PC-9 (cell line): ENCODE measurements around the gene ASIC3. TPM values are rescaled to one million over a fixed set of nuclear protein-coding genes. Genes with fewer than 3 reads are reported as not detected.

Experiments
- BruUV-seq: library from RNA; stranded (reverse); fragments of 400-500 nt; replicated peaks from 2 replicates; lab custom pipeline; 2021; lab: Mats Ljungman, UMichigan
- CTCF ChIA-PET: fragments of 300-600 bp; sonication (Branson Sonifier 250); formaldehyde crosslinking; loops from one replicate; lab custom pipeline; 2022; ENCODE audit warnings: antibody characterized with exemption; lab: Charles Lee
- POLR2A ChIA-PET: fragments of 300-600 bp; sonication (Branson Sonifier 250); formaldehyde crosslinking; loops from one replicate; lab custom pipeline; 2022; ENCODE audit warnings: antibody characterized with exemption; ENCODE audit not compliant: unreplicated experiment; lab: Charles Lee
- DNase-seq, 2 experiments: peaks; one replicate each; pipeline versions ENCODE4 v3.0.0 to v3.0.0-alpha.2; 2015 to 2022; ENCODE audit warnings: mixed read lengths in 1 of 2
- H2AFZ ChIP-seq: fragments of 200-600 bp; sonication (generic); 2 replicates; pipeline ENCODE4 v1.8.1; 2017; ENCODE audit warnings: antibody characterized with exemption
- H3F3A ChIP-seq: fragments of 200-600 bp; sonication (generic); 2 replicates; pipeline ENCODE4 v1.8.1; 2017; ENCODE audit warnings: antibody characterized with exemption, mild to moderate bottlenecking, low read depth; ENCODE audit not compliant: insufficient read depth
- H3K27ac ChIP-seq: fragments of 200-600 bp; sonication (generic); 2 replicates; pipeline ENCODE4 v1.6.1; 2016; ENCODE audit warnings: mixed run types
- H3K27me3 ChIP-seq: fragments of 200-600 bp; sonication (generic); 2 replicates; pipeline ENCODE4 v1.6.1; 2016; ENCODE audit warnings: low read depth, mixed run types; ENCODE audit not compliant: insufficient read depth
- H3K36me3 ChIP-seq: fragments of 200-600 bp; sonication (generic); 2 replicates; pipeline ENCODE4 v1.6.1; 2016; ENCODE audit warnings: low read depth, mixed run types
- H3K4me1 ChIP-seq: fragments of 200-600 bp; sonication (generic); replicated peaks from 2 replicates; pipeline ENCODE4 v1.6.1; 2016; ENCODE audit warnings: mixed run types; ENCODE audit not compliant: insufficient read depth
- H3K4me2 ChIP-seq: fragments of 200-600 bp; sonication (generic); 2 replicates; pipeline ENCODE4 v1.6.1; 2017; ENCODE audit warnings: mixed run types
- H3K4me3 ChIP-seq: fragments of 200-600 bp; sonication (generic); 2 replicates; pipeline ENCODE4 v1.6.1; 2016; ENCODE audit warnings: mixed run types
- H3K79me2 ChIP-seq: fragments of 200-600 bp; sonication (generic); 2 replicates; pipeline ENCODE4 v1.6.1; 2017; ENCODE audit warnings: low read depth, mixed run types
- H3K9me2 ChIP-seq: fragments of 200-600 bp; sonication (generic); 2 replicates; pipeline ENCODE4 v1.8.1; 2017; ENCODE audit warnings: mild to moderate bottlenecking; ENCODE audit not compliant: insufficient read depth
- H3K9me3 ChIP-seq: fragments of 200-600 bp; sonication (generic); 2 replicates; pipeline ENCODE4 v1.8.1; 2016; ENCODE audit warnings: low read depth; ENCODE audit not compliant: insufficient read depth
- H4K20me1 ChIP-seq: fragments of 200-600 bp; sonication (generic); 2 replicates; pipeline ENCODE4 v1.8.1; 2017; ENCODE audit not compliant: insufficient read depth
- CTCF ChIP-seq: fragments of 200-600 bp; sonication (generic); conservative IDR thresholded peaks from 2 replicates; pipeline ENCODE4 v1.6.1; 2017; ENCODE audit warnings: mixed run types, antibody characterized with exemption, mild to moderate bottlenecking, moderate library complexity
- EZH2 ChIP-seq: fragments of 200-600 bp; sonication (generic); IDR thresholded peaks from 2 replicates; pipeline ENCODE4 v1.8.0; 2017; ENCODE audit warnings: antibody characterized with exemption, low read depth
- intact Hi-C: fragments of 100-400 bp; cut with micrococcal nuclease; formaldehyde crosslinking; loops from one replicate; pipeline ENCODE4 v1.10.0; 2022; ENCODE audit not compliant: unreplicated experiment
- total RNA-seq: library from RNA; stranded (reverse); gene quantifications from 2 replicates; pipeline ENCODE4 v1.2.3, GENCODE V29; 2021

Gene ASIC3
- total RNA-seq, 1 experiment from 2014 or later, result 10.5 TPM

GRCh38 chr7:151000897-151001495, 47.3 kb upstream of the ASIC3 start:
- no peaks in the 10 kb centered on the region for H3K9me3 ChIP-seq
- no peak overlapping the region for H3K4me3 ChIP-seq
- H3K27ac ChIP-seq, result no peak overlapping the region
- H3K27me3 ChIP-seq, result peaks cover 11% of the 10 kb centered on the region; the same call in 1 of the 2 replicates
- DNase-seq, result no peak
- peaks cover 16% of the 10 kb centered on the region for H3F3A ChIP-seq
- POLR2A ChIA-PET, result no interaction called here
- no TSS peak for BruUV-seq
- no peaks in the 10 kb centered on the region for H4K20me1 ChIP-seq
- H2AFZ ChIP-seq, result no peak overlapping the region
- CTCF ChIA-PET, result no interaction called here
- no peak overlapping the region for H3K4me2 ChIP-seq
- no peaks in the 10 kb centered on the region for H3K9me2 ChIP-seq
- no peaks in the 10 kb centered on the region for H3K36me3 ChIP-seq
- no peak for TF ChIP-seq EZH2
- no peak for TF ChIP-seq CTCF
- H3K4me1 ChIP-seq, result peaks cover 14% of the 10 kb centered on the region
- no peaks in the 10 kb centered on the region for H3K79me2 ChIP-seq
- intact Hi-C loops, result no loop called here

GRCh38 chr7:151001546-151001945, 46.8 kb upstream of the ASIC3 start:
- Histone ChIP-seq H3K9me3 (no peaks in the 10 kb centered on the region), H3K79me2 (no peaks in the 10 kb centered on the region), H3K27ac (no peak overlapping the region), H4K20me1 (no peaks in the 10 kb centered on the region), H2AFZ (no peak overlapping the region), H3K27me3 (peaks cover 11% of the 10 kb centered on the region; the same call in 1 of the 2 replicates), H3F3A (peaks cover 16% of the 10 kb centered on the region), H3K4me3 (no peak overlapping the region), H3K36me3 (no peaks in the 10 kb centered on the region), H3K4me1 (peaks cover 14% of the 10 kb centered on the region), H3K9me2 (no peaks in the 10 kb centered on the region), H3K4me2 (no peak overlapping the region)
- CTCF ChIA-PET, result no interaction called here
- POLR2A ChIA-PET, result no interaction called here
- TF ChIP-seq CTCF (no peak), EZH2 (no peak)
- no TSS peak for BruUV-seq
- intact Hi-C loops, result no loop called here
- DNase-seq, result no peak

GRCh38 chr7:151003572-151003971, 44.8 kb upstream of the ASIC3 start:
- intact Hi-C loops, result no loop called here
- no peak overlapping the region for H3K27ac ChIP-seq
- ChIA-PET POLR2A (no interaction called here), CTCF (no interaction called here)
- peak; percentile 63 to 80 for DNase-seq
- H3K4me1 ChIP-seq, result peaks cover 22% of the 10 kb centered on the region
- no peaks in the 10 kb centered on the region for H3K9me3 ChIP-seq
- H2AFZ ChIP-seq, result no peak overlapping the region; the same call in 1 of the 2 replicates
- TF ChIP-seq EZH2 (no peak), CTCF (no peak)
- BruUV-seq, result no TSS peak
- no peaks in the 10 kb centered on the region for H3K36me3 ChIP-seq
- H3F3A ChIP-seq, result peaks cover 20% of the 10 kb centered on the region
- H3K9me2 ChIP-seq, result no peaks in the 10 kb centered on the region
- H3K27me3 ChIP-seq, result peaks cover 5% of the 10 kb centered on the region; the same call in 1 of the 2 replicates
- peak overlapping the region; percentile 45 for H3K4me2 ChIP-seq
- H3K79me2 ChIP-seq, result no peaks in the 10 kb centered on the region
- H3K4me3 ChIP-seq, result no peak overlapping the region
- H4K20me1 ChIP-seq, result no peaks in the 10 kb centered on the region
